Gastrocnemius medialis (tissue), 4 donors: ENCODE data around the gene CABCOCO1. TPM values are rescaled to one million over a fixed set of nuclear protein-coding genes. Genes with fewer than 3 reads are reported as not detected.

Source experiments
- ATAC-seq, 2 donors: fragments of 150-250 bp; one replicate each; pipeline ENCODE4 v1.9.1; 2016
- DNase-seq, 2 donors: peaks; one replicate each; pipeline ENCODE4 v3.0.0-alpha.2; 2019
- H3K27ac ChIP-seq, 4 donors: fragments of 200-600 bp; sonication (generic); 1 replicate in 1 of 4; 2 replicates in 3 of 4; pipeline ENCODE4 v1.5.1; 2016 to 2018; ENCODE audit warnings: mild to moderate bottlenecking in 2 of 4, moderate library complexity in 1 of 4
- H3K27me3 ChIP-seq, 3 donors: fragments of 200-600 bp; sonication (generic) in 2 of 3; 1 replicate in 1 of 3; 2 replicates in 2 of 3; pipeline versions ENCODE4 v1.5.1 to v1.6.0; 2016 to 2019; ENCODE audit warnings: mild to moderate bottlenecking in 1 of 3, moderate library complexity in 1 of 3
- H3K36me3 ChIP-seq, 2 donors: fragments of 200-600 bp; sonication (generic) in 1 of 2; one replicate each; pipeline ENCODE4 v1.5.1; 2017 to 2018
- H3K4me1 ChIP-seq, 2 donors: fragments of 200-600 bp; sonication (generic) in 1 of 2; one replicate each; pipeline ENCODE4 v1.5.1; 2016 to 2017; ENCODE audit warnings: mild to moderate bottlenecking in 2 of 2
- H3K4me3 ChIP-seq, 4 donors: fragments of 200-600 bp; sonication (generic) in 3 of 4; 1 replicate in 1 of 4; 2 replicates in 3 of 4; pipeline ENCODE4 v1.5.1; 2016 to 2019; ENCODE audit warnings: mild to moderate bottlenecking in 2 of 4
- H3K9me3 ChIP-seq, 3 donors: fragments of 200-600 bp; sonication (generic) in 2 of 3; 1 replicate in 1 of 3; 2 replicates in 2 of 3; pipeline ENCODE4 v1.5.1; 2016 to 2019
- CTCF ChIP-seq, 5 experiments: fragments of 450-650 bp in 3 of 5; fragments of 200-600 bp in 2 of 5; sonication (generic) in 2 of 5; IDR thresholded peaks in 4 of 5; conservative IDR thresholded peaks in 1 of 5; 1 replicate in 4 of 5; 2 replicates in 1 of 5; pipeline ENCODE4 v1.5.1; 2016 to 2019; ENCODE audit warnings: antibody characterized with exemption in 5 of 5, mild to moderate bottlenecking in 3 of 5, moderate library complexity in 3 of 5
- POLR2A ChIP-seq, 2 donors: fragments of 450-650 bp; IDR thresholded peaks; one replicate each; pipeline ENCODE4 v1.6.1; 2017; ENCODE audit warnings: antibody characterized with exemption in 2 of 2, mild to moderate bottlenecking in 2 of 2, moderate library complexity in 2 of 2
- in situ Hi-C, 4 donors: fragments of 200-750 bp; cut with MboI; loops; one replicate each; pipeline versions ENCODE4 v1.15.0 to v1.8.0; 2017; ENCODE audit warnings: low sequenced_read_pairs in 4 of 4
- intact Hi-C: fragments of 100-400 bp; cut with DNase I; formaldehyde crosslinking; loops from one replicate; pipeline ENCODE4 v1.15.1; 2023; ENCODE audit warnings: low total_unique reads
- total RNA-seq, 4 donors: library from RNA; depleted of rRNA; stranded (reverse); fragments of >200 nt; gene quantifications; one replicate each; pipeline versions ENCODE4 v1.1.0 to v1.2.3, GENCODE V29; 2016

The CABCOCO1 gene
- total RNA-seq, 4 donors from 2014 or later: not detected

GRCh38 chr10:61627266-61627665 lies 35.5 kb upstream of the CABCOCO1 start:
- no peak for DNase-seq
- Histone ChIP-seq H3K27ac (no peak overlapping the region), H3K4me1 (peaks cover 8 to 9% of the 10 kb centered on the region in 2 donors), H3K4me3 (no peak overlapping the region), H3K36me3 (no peaks in the 10 kb centered on the region), H3K9me3 (no peaks in the 10 kb centered on the region), H3K27me3 (no peaks in the 10 kb centered on the region)
- in situ Hi-C loops (no loop called here), intact Hi-C loops (no loop called here)
- no peak for ATAC-seq
- no peak for TF ChIP-seq CTCF (IDR thresholded peaks at IDR 0.05 in 4 of 5, conservative IDR thresholded peaks at IDR 0.05 in 1 of 5)
- no peak for TF ChIP-seq POLR2A (IDR thresholded peaks at IDR 0.05)

GRCh38 chr10:61628151-61628874 lies 34.4 kb upstream of the CABCOCO1 start:
- H3K4me3 ChIP-seq: no peak overlapping the region
- intact Hi-C loops (no loop called here), in situ Hi-C loops (no loop called here)
- H3K27ac ChIP-seq: no peak overlapping the region
- TF ChIP-seq CTCF (IDR thresholded peaks at IDR 0.05 in 4 of 5, conservative IDR thresholded peaks at IDR 0.05 in 1 of 5) (no peak), POLR2A (IDR thresholded peaks at IDR 0.05) (no peak)
- no peaks in the 10 kb centered on the region for H3K9me3 ChIP-seq
- ATAC-seq (no peak), DNase-seq (no peak)
- no peaks in the 10 kb centered on the region for H3K36me3 ChIP-seq
- H3K4me1 ChIP-seq: peaks cover 5% of the 10 kb centered on the region in 2 donors
- no peaks in the 10 kb centered on the region for H3K27me3 ChIP-seq

GRCh38 chr10:61628875-61629513 lies 33.7 kb upstream of the CABCOCO1 start:
- no peak for ATAC-seq
- in situ Hi-C loops: no loop called here
- no peaks in the 10 kb centered on the region for H3K9me3 ChIP-seq
- no peak overlapping the region for H3K4me3 ChIP-seq
- no peaks in the 10 kb centered on the region for H3K27me3 ChIP-seq
- H3K4me1 ChIP-seq: no peaks in the 10 kb centered on the region
- no peak for TF ChIP-seq POLR2A (IDR thresholded peaks at IDR 0.05)
- no peak for TF ChIP-seq CTCF (IDR thresholded peaks at IDR 0.05 in 4 of 5, conservative IDR thresholded peaks at IDR 0.05 in 1 of 5)
- intact Hi-C loops: no loop called here
- no peak overlapping the region for H3K27ac ChIP-seq
- no peaks in the 10 kb centered on the region for H3K36me3 ChIP-seq
- no peak for DNase-seq

GRCh38 chr10:61629576-61629975 lies 33.2 kb upstream of the CABCOCO1 start:
- DNase-seq: no peak
- ATAC-seq: no peak
- intact Hi-C loops (no loop called here), in situ Hi-C loops (no loop called here)
- Histone ChIP-seq H3K36me3 (no peaks in the 10 kb centered on the region), H3K4me1 (no peaks in the 10 kb centered on the region), H3K4me3 (no peak overlapping the region), H3K27me3 (no peaks in the 10 kb centered on the region), H3K27ac (no peak overlapping the region), H3K9me3 (no peaks in the 10 kb centered on the region)
- no peak for TF ChIP-seq POLR2A (IDR thresholded peaks at IDR 0.05)
- no peak for TF ChIP-seq CTCF (IDR thresholded peaks at IDR 0.05 in 4 of 5, conservative IDR thresholded peaks at IDR 0.05 in 1 of 5)
